ENCODE data around the gene DHFR. TPM values are rescaled to one million over a fixed set of nuclear protein-coding genes. Genes with fewer than 3 reads are reported as not detected.

DHFR gene
- total RNA-seq, 1 experiment from 2014 or later, result 72.2 TPM

DNA sequence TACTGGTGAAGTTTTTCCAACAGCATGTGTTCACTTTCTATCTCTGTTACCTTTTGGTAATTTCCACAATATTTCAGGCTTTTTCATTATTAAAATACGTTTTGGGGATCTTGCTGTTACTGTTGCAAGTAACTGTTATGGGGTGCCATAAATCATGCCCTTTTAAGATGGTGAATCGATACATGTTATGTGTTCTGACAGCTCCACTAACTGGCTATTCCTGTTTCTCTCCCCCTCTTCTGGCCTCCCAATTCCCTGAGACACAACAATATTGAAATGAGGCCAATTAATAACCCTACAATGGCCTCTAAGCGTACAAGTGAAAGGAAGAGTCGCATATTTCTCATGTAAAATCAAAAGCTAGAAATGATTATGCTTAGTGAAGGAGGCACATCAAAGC is 13.4 kb downstream of the DHFR start:
- DNase-seq, result no peak
- H3K27ac ChIP-seq (ENCODE audit: insufficient read length, low read depth, low read length), result no peak overlapping the region
- no peaks in the 10 kb centered on the region for H3K79me1 ChIP-seq (ENCODE audit: insufficient read depth, low read depth, low read length, poor library complexity, severe bottlenecking)
- H3K4me1 ChIP-seq (ENCODE audit: insufficient read depth, low read length), result no peaks in the 10 kb centered on the region
- no peak overlapping the region for H3K4me3 Mint-ChIP-seq
- no peak overlapping the region for H2BK5ac ChIP-seq (ENCODE audit: insufficient read length, low read length)
- peaks cover 61 to 90% (median 89%) of the 10 kb centered on the region in 3 experiments for H3K36me3 Mint-ChIP-seq (ENCODE audit: insufficient read depth in 1 of 3, low read depth in 3 of 3)
- H3K56ac ChIP-seq (ENCODE audit: insufficient read length, low read depth, low read length), result no peak overlapping the region
- H2AK5ac ChIP-seq (ENCODE audit: insufficient read length, low read length), result no peak overlapping the region
- no peak overlapping the region for H2AFZ ChIP-seq (ENCODE audit: low read length)
- H3K18ac ChIP-seq (ENCODE audit: insufficient read length, low read depth, low read length), result no peak overlapping the region
- no peak overlapping the region for H4K91ac ChIP-seq (ENCODE audit: insufficient read length, low read depth, low read length)
- H4K5ac ChIP-seq (ENCODE audit: insufficient read length, low read depth, low read length), result no peak overlapping the region
- H3K9me3 Mint-ChIP-seq, result no peaks in the 10 kb centered on the region; a peak in 1 of 5 replicates
- H3K4ac ChIP-seq (ENCODE audit: low read depth, low read length), result no peak overlapping the region
- H3K79me2 ChIP-seq (ENCODE audit: insufficient read depth, low read length), result no peaks in the 10 kb centered on the region
- no peak overlapping the region for H2BK12ac ChIP-seq (ENCODE audit: insufficient read length, low read depth, low read length)
- H2BK20ac ChIP-seq (ENCODE audit: low read depth, low read length, poor library complexity, severe bottlenecking), result no peak overlapping the region
- no peaks in the 10 kb centered on the region for H3K4me1 Mint-ChIP-seq
- H3T11ph ChIP-seq (ENCODE audit: low read length), result no peak overlapping the region
- no peaks in the 10 kb centered on the region for H3K27me3 Mint-ChIP-seq (ENCODE audit: low read depth)
- no CpG with 5 or more reads among the region's 4 CpGs for WGBS (ENCODE audit: extremely low coverage, insufficient read length, low lambda C conversion rate)
- no peaks in the 10 kb centered on the region for H3K27me3 ChIP-seq (ENCODE audit: insufficient read depth, low read length)
- no peaks in the 10 kb centered on the region for H4K20me1 ChIP-seq (ENCODE audit: control insufficient read depth, insufficient read depth, insufficient read length)
- no peak overlapping the region for H3K9ac ChIP-seq (ENCODE audit: extremely low read depth, insufficient read length, low read length)
- no peak overlapping the region for H2BK15ac ChIP-seq (ENCODE audit: low read depth, low read length)
- no peaks in the 10 kb centered on the region for H3K23me2 ChIP-seq (ENCODE audit: insufficient read length, low read depth, low read length, poor library complexity, severe bottlenecking)
- no peak overlapping the region for H4K8ac ChIP-seq (replicated peaks; ENCODE audit: insufficient read length, low read depth, low read length)
- no peak overlapping the region for H3K27ac Mint-ChIP-seq
- no peak overlapping the region for H2BK120ac ChIP-seq (ENCODE audit: low read depth, low read length, poor library complexity, severe bottlenecking)
- TF ChIP-seq, protein P1, sequence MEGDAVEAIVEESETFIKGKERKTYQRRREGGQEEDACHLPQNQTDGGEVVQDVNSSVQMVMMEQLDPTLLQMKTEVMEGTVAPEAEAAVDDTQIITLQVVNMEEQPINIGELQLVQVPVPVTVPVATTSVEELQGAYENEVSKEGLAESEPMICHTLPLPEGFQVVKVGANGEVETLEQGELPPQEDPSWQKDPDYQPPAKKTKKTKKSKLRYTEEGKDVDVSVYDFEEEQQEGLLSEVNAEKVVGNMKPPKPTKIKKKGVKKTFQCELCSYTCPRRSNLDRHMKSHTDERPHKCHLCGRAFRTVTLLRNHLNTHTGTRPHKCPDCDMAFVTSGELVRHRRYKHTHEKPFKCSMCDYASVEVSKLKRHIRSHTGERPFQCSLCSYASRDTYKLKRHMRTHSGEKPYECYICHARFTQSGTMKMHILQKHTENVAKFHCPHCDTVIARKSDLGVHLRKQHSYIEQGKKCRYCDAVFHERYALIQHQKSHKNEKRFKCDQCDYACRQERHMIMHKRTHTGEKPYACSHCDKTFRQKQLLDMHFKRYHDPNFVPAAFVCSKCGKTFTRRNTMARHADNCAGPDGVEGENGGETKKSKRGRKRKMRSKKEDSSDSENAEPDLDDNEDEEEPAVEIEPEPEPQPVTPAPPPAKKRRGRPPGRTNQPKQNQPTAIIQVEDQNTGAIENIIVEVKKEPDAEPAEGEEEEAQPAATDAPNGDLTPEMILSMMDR (conservative IDR thresholded peaks at IDR 0.05), result no peak
- no peak overlapping the region for H3K14ac ChIP-seq (ENCODE audit: insufficient read depth, low read length)
- H3K23ac ChIP-seq (ENCODE audit: insufficient read length, low read depth, low read length), result no peak overlapping the region
- no peak overlapping the region for H3K4me2 ChIP-seq (ENCODE audit: insufficient read depth, insufficient read length, low read length)
- no peaks in the 10 kb centered on the region for H3K9me3 ChIP-seq (ENCODE audit: control insufficient read depth, low read depth, low read length)
